ENCODE results near the gene MED13L. TPM values are rescaled to one million over a fixed set of nuclear protein-coding genes. Genes with fewer than 3 reads are reported as not detected.

Gene MED13L
- total RNA-seq, 1 donor from 2014 or later, result 117 TPM

- no peak for TF ChIP-seq CTCF (IDR thresholded peaks at IDR 0.05)
- H3K4me1 ChIP-seq, result peaks cover 7 to 17% of the 10 kb centered on the region in 2 donors
- intact Hi-C loops (cut with DNase I), result no loop called here
These were observed 102.6 kb downstream of the MED13L start for GRCh38 chr12:116174904-116175303.

GRCh38 chr12:116174006-116174405, 103.5 kb downstream of the MED13L start:
- no peak for TF ChIP-seq CTCF (IDR thresholded peaks at IDR 0.05)
- Histone ChIP-seq H3K27me3 (no peaks in the 10 kb centered on the region), H3K4me3 (no peak overlapping the region), H3K9me3 (no peaks in the 10 kb centered on the region), H3K36me3 (no peaks in the 10 kb centered on the region), H3K4me1 (peaks cover 7 to 17% of the 10 kb centered on the region in 2 donors), H3K27ac (no peak overlapping the region)
- intact Hi-C loops (cut with DNase I), result no loop called here
- DNase-seq (ENCODE audit: low spot score in 2 of 2), result no peak

More at GRCh38 chr12:116174904-116175303, 102.6 kb downstream of the MED13L start:
- no peak overlapping the region for H3K27ac ChIP-seq
- no peaks in the 10 kb centered on the region for H3K27me3 ChIP-seq
- H3K4me3 ChIP-seq, result no peak overlapping the region
- no peaks in the 10 kb centered on the region for H3K9me3 ChIP-seq
- DNase-seq (ENCODE audit: low spot score in 2 of 2), result no peak
- no peaks in the 10 kb centered on the region for H3K36me3 ChIP-seq

- DNase-seq (ENCODE audit: low spot score in 2 of 2), result no peak
- Histone ChIP-seq H3K4me3 (no peak overlapping the region), H3K9me3 (no peaks in the 10 kb centered on the region), H3K27me3 (no peaks in the 10 kb centered on the region), H3K36me3 (no peaks in the 10 kb centered on the region), H3K27ac (no peak overlapping the region), H3K4me1 (peaks cover 7 to 21% of the 10 kb centered on the region in 2 donors)
- no peak for TF ChIP-seq CTCF (IDR thresholded peaks at IDR 0.05)
- intact Hi-C loops (cut with DNase I), result no loop called here
These were observed 105.2 kb downstream of the MED13L start for GRCh38 chr12:116172224-116172849.

GRCh38 chr12:116171549-116171948, 105.9 kb downstream of the MED13L start:
- Histone ChIP-seq H3K4me3 (no peak overlapping the region), H3K4me1 (peaks cover 7 to 23% of the 10 kb centered on the region in 2 donors), H3K36me3 (no peaks in the 10 kb centered on the region), H3K27ac (no peak overlapping the region), H3K9me3 (no peaks in the 10 kb centered on the region), H3K27me3 (no peaks in the 10 kb centered on the region)
- intact Hi-C loops (cut with DNase I), result no loop called here
- no peak for TF ChIP-seq CTCF (IDR thresholded peaks at IDR 0.05)
- no peak for DNase-seq (ENCODE audit: low spot score in 2 of 2)

- no peaks in the 10 kb centered on the region for H3K9me3 ChIP-seq
- peaks cover 11 to 37% of the 10 kb centered on the region in 2 donors for H3K4me1 ChIP-seq
- no peaks in the 10 kb centered on the region for H3K27me3 ChIP-seq
- TF ChIP-seq CTCF (IDR thresholded peaks at IDR 0.05), result no peak
- intact Hi-C loops (cut with DNase I), result no loop called here
- no peak overlapping the region for H3K4me3 ChIP-seq
- DNase-seq (ENCODE audit: low spot score in 2 of 2), result no peak
- H3K36me3 ChIP-seq, result no peaks in the 10 kb centered on the region
- H3K27ac ChIP-seq, result no peak overlapping the region
These were observed 108.4 kb downstream of the MED13L start for GRCh38 chr12:116169071-116169470.

Measured in ascending aorta (tissue), 2 donors.